Activated CD4-positive, alpha-beta T cell treated with anti-CD3 and anti-CD28 coated beads, Interleukin-2, amount 50 U/mL, for 48 hours (primary cell): ENCODE measurements around the gene KCNF1.

Experiments used
- DNase-seq, 2 experiments: peaks; one replicate each; pipeline ENCODE4 v3.0.0-alpha.2; 2020

Gene KCNF1

GRCh38 chr2:10911291-10912075, at the start of gene KCNF1:
Gene KCNF1 (plus strand): TSS chr2:10911934. CDS start chr2:10912427, 493 bp downstream.
- DNase-seq: no peak

- DNase-seq: no peak
Observed at GRCh38 chr2:10862330-10862729, 49.4 kb upstream of the KCNF1 start.

GRCh38 chr2:10863047-10863446, 48.7 kb upstream of the KCNF1 start:
- no peak for DNase-seq

GRCh38 chr2:10863837-10864236, 47.9 kb upstream of the KCNF1 start:
- no peak for DNase-seq

- no peak for DNase-seq
Observed at GRCh38 chr2:10864251-10864650, 47.5 kb upstream of the KCNF1 start.

- DNase-seq: peak; percentile 6 to 21
Observed at GRCh38 chr2:10864861-10865636, 46.7 kb upstream of the KCNF1 start.

GRCh38 chr2:10865841-10866240, 45.9 kb upstream of the KCNF1 start:
- no peak for DNase-seq

GRCh38 chr2:10867692-10868420, 43.9 kb upstream of the KCNF1 start:
- no peak for DNase-seq

- no peak for DNase-seq
Observed at GRCh38 chr2:10868465-10869314, 43.0 kb upstream of the KCNF1 start.

- no peak for DNase-seq
Observed at GRCh38 chr2:10871978-10872377, 39.8 kb upstream of the KCNF1 start.

- no peak for DNase-seq
Observed at GRCh38 chr2:10873171-10873570, 38.6 kb upstream of the KCNF1 start.

- DNase-seq: peak; percentile 15 to 21
Observed at GRCh38 chr2:10873790-10874437, 37.8 kb upstream of the KCNF1 start.

- DNase-seq: no peak
Observed at GRCh38 chr2:10875126-10875525, 36.6 kb upstream of the KCNF1 start.

- DNase-seq: no peak
Observed at GRCh38 chr2:10876394-10876793, 35.3 kb upstream of the KCNF1 start.

- no peak for DNase-seq
Observed at GRCh38 chr2:10876963-10877362, 34.8 kb upstream of the KCNF1 start.

- DNase-seq: no peak
Observed at GRCh38 chr2:10877651-10878111, 34.1 kb upstream of the KCNF1 start.

- DNase-seq: no peak
Observed at GRCh38 chr2:10878268-10878915, 33.3 kb upstream of the KCNF1 start.

GRCh38 chr2:10879159-10879558, 32.6 kb upstream of the KCNF1 start:
- no peak for DNase-seq

- no peak for DNase-seq
Observed at GRCh38 chr2:10879624-10880585, 31.8 kb upstream of the KCNF1 start.
